Epithelial cell of esophagus (primary cell): ENCODE results near the gene HDAC9.
A peak's percentile ranks its signal among the peaks of the same experiment; 100 is the strongest.

ENCODE experiments used
- DNase-seq: peaks from one replicate; pipeline ENCODE4 v3.0.0; 2010; ENCODE audit warnings: low read depth
- H3K4me3 ChIP-seq: 2 replicates; pipeline ENCODE4 v1.5.1; 2011; ENCODE audit warnings: mild to moderate bottlenecking, low read length, control low read depth
- CTCF ChIP-seq: IDR thresholded peaks from 2 replicates; pipeline ENCODE4 v1.5.1; 2011; ENCODE audit warnings: low read depth, mild to moderate bottlenecking, low read length, control low read depth, inconsistent platforms; ENCODE audit not compliant: insufficient read depth; ENCODE audit errors: missing control alignments

Gene HDAC9

GRCh38 chr7:18570890-18571478 lies 75.4 kb downstream of the HDAC9 start:
- H3K4me3 ChIP-seq = no peak overlapping the region
- peak; percentile 61 for DNase-seq
- TF ChIP-seq CTCF = peak; percentile 49

GRCh38 chr7:18572154-18572553 lies 76.6 kb downstream of the HDAC9 start:
- no peak for DNase-seq
- H3K4me3 ChIP-seq = no peak overlapping the region
- no peak for TF ChIP-seq CTCF

GRCh38 chr7:18572885-18573284 lies 77.3 kb downstream of the HDAC9 start:
- no peak for DNase-seq
- no peak for TF ChIP-seq CTCF
- H3K4me3 ChIP-seq = no peak overlapping the region

GRCh38 chr7:18573410-18574234 lies 78.1 kb downstream of the HDAC9 start:
- no peak for DNase-seq
- H3K4me3 ChIP-seq = no peak overlapping the region
- no peak for TF ChIP-seq CTCF

GRCh38 chr7:18574235-18574540 lies 78.6 kb downstream of the HDAC9 start:
- no peak for TF ChIP-seq CTCF
- no peak for DNase-seq
- no peak overlapping the region for H3K4me3 ChIP-seq

- no peak overlapping the region for H3K4me3 ChIP-seq
- DNase-seq = no peak
- no peak for TF ChIP-seq CTCF
These were observed 79.1 kb downstream of the HDAC9 start for GRCh38 chr7:18574676-18575075.
